ENCODE data around the gene SPDYE1. TPM values are rescaled to one million over a fixed set of nuclear protein-coding genes. Genes with fewer than 3 reads are reported as not detected.

SPDYE1 gene
- total RNA-seq, 2 experiments from 2014 or later = not detected

Small RNAs within 50 kb of the gene (microRNA-seq; reads per million reads assigned to microRNA genes)
- 3.5 reads per million for gene MIR6837 (ENCODE audit: borderline microRNAs expressed, borderline number of aligned reads, borderline replicate concordance)

Other genes starting within 250 kb of the SPDYE1 start
- 10 to 100 TPM; 46.1 to 47.4 TPM for gene BLVRA, start 239.2 kb upstream of the SPDYE1 start, total RNA-seq
- 100 to 1,000 TPM; 115 to 128 TPM for gene MRPS24, start 128.4 kb upstream of the SPDYE1 start, total RNA-seq
- gene URGCP, start 91.3 kb upstream of the SPDYE1 start, total RNA-seq = 10 to 100 TPM; 22.3 to 24.0 TPM
- gene UBE2D4, start 71.5 kb upstream of the SPDYE1 start, total RNA-seq = 10 to 100 TPM; 11.3 to 11.8 TPM
- 100 to 1,000 TPM; 128 to 129 TPM for gene DBNL, start 46.8 kb downstream of the SPDYE1 start, total RNA-seq
- gene PGAM2, start 67.7 kb downstream of the SPDYE1 start, total RNA-seq = under 1 TPM; 0.26 to 0.27 TPM
- 10 to 100 TPM; 32.5 to 32.7 TPM for gene POLM, start 84.6 kb downstream of the SPDYE1 start, total RNA-seq
- gene AEBP1, start 106.4 kb downstream of the SPDYE1 start, total RNA-seq = 1 to 10 TPM; 5.5 to 6.6 TPM
- gene POLD2, start 125.7 kb downstream of the SPDYE1 start, total RNA-seq = 100 to 1,000 TPM; 189 to 212 TPM
- gene MYL7, start 143.4 kb downstream of the SPDYE1 start, total RNA-seq = not detected
- 1 to 10 TPM; 1.1 to 1.3 TPM for gene GCK, start 191.5 kb downstream of the SPDYE1 start, total RNA-seq
- 10 to 100 TPM; 57.0 to 60.4 TPM for gene YKT6, start 203.1 kb downstream of the SPDYE1 start, total RNA-seq